Ovary (tissue), 3 donors: ENCODE results near the gene DAPK1.

Experiments used
- EP300 ChIP-seq: sonication (generic); formaldehyde crosslinking; IDR thresholded peaks from one replicate; pipeline ENCODE4 v1.6.1; 2017; ENCODE audit warnings: antibody characterized with exemption
- POLR2A ChIP-seq: fragments of 450-650 bp; IDR thresholded peaks from one replicate; pipeline ENCODE4 v1.6.1; 2017; ENCODE audit warnings: antibody characterized with exemption, mild to moderate bottlenecking, moderate library complexity
- TF ChIP-seq, protein P1 (sequence below), 3 donors: fragments of 450-650 bp in 2 of 3; fragments of 200-600 bp in 1 of 3; IDR thresholded peaks; one replicate each; pipeline versions ENCODE4 v1.5.1 to v1.8.0; 2016 to 2022; ENCODE audit warnings: antibody characterized with exemption in 3 of 3, mild to moderate bottlenecking in 1 of 3
- donor health status: DM: no; HTN: no; CAD: no.

DNA sequence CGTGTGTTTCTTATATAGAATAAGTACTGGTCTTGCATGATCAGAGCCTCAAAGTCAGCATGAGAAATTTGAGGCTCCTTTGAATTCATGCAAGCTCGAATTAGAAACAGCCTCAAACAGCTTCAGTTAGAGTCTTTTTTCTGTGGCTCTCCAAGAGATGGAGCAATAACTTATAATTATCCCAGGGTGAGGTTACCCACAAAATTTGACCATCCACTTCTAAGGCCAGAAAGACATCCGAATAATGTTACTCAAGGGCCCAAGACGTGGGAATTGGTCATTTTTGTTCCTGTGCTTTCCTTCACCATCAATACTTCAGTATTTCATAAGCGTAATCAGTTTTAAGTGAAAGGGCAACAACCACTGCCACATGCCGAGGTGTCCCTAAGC is 89.7 kb downstream of the DAPK1 start:
- TF ChIP-seq POLR2A, result no peak
- TF ChIP-seq, protein P1, sequence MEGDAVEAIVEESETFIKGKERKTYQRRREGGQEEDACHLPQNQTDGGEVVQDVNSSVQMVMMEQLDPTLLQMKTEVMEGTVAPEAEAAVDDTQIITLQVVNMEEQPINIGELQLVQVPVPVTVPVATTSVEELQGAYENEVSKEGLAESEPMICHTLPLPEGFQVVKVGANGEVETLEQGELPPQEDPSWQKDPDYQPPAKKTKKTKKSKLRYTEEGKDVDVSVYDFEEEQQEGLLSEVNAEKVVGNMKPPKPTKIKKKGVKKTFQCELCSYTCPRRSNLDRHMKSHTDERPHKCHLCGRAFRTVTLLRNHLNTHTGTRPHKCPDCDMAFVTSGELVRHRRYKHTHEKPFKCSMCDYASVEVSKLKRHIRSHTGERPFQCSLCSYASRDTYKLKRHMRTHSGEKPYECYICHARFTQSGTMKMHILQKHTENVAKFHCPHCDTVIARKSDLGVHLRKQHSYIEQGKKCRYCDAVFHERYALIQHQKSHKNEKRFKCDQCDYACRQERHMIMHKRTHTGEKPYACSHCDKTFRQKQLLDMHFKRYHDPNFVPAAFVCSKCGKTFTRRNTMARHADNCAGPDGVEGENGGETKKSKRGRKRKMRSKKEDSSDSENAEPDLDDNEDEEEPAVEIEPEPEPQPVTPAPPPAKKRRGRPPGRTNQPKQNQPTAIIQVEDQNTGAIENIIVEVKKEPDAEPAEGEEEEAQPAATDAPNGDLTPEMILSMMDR (IDR thresholded peaks at IDR 0.05), result no peak
- TF ChIP-seq EP300, result no peak
